H9 (cell line): ENCODE results near the gene ADSL. TPM values are rescaled to one million over a fixed set of nuclear protein-coding genes. Genes with fewer than 3 reads are reported as not detected.

ENCODE experiments used
- DNase-seq: peaks from one replicate; pipeline ENCODE4 v3.0.0-alpha.2; 2017
- H2AFZ ChIP-seq: one replicate; pipeline ENCODE4 v1.6.1; 2013; ENCODE audit warnings: mild to moderate bottlenecking, low read length, control low read depth, moderate library complexity
- H2AK5ac ChIP-seq: 2 replicates; pipeline ENCODE4 v1.6.1; 2013; ENCODE audit warnings: low read length, control low read depth, mixed read lengths; ENCODE audit not compliant: insufficient read length
- H2BK120ac ChIP-seq: one replicate; pipeline ENCODE4 v1.6.1; 2013; ENCODE audit warnings: low read depth, mild to moderate bottlenecking, low read length, control low read depth, inconsistent platforms; ENCODE audit not compliant: poor library complexity, severe bottlenecking
- H2BK12ac ChIP-seq: 2 replicates; pipeline ENCODE4 v1.6.1; 2013; ENCODE audit warnings: low read length, control low read depth, mixed read lengths, low read depth; ENCODE audit not compliant: insufficient read length
- H2BK15ac ChIP-seq: 2 replicates; pipeline ENCODE4 v1.6.1; 2013; ENCODE audit warnings: low read depth, low read length, control low read depth
- H2BK20ac ChIP-seq: one replicate; pipeline ENCODE4 v1.6.1; 2013; ENCODE audit warnings: low read depth, mild to moderate bottlenecking, low read length, control low read depth, inconsistent platforms; ENCODE audit not compliant: poor library complexity, severe bottlenecking
- H2BK5ac ChIP-seq: 2 replicates; pipeline ENCODE4 v1.6.1; 2013; ENCODE audit warnings: low read length, control low read depth, mixed read lengths; ENCODE audit not compliant: insufficient read length
- H3K14ac ChIP-seq: 2 replicates; pipeline ENCODE4 v1.6.1; 2013; ENCODE audit warnings: low read length, control low read depth; ENCODE audit not compliant: insufficient read depth
- H3K18ac ChIP-seq: 2 replicates; pipeline ENCODE4 v1.6.1; 2013; ENCODE audit warnings: low read depth, mild to moderate bottlenecking, mixed read lengths, low read length, control low read depth; ENCODE audit not compliant: insufficient read length
- H3K23ac ChIP-seq: 2 replicates; pipeline ENCODE4 v1.6.1; 2013; ENCODE audit warnings: low read length, control low read depth, mixed read lengths, low read depth; ENCODE audit not compliant: insufficient read length
- H3K23me2 ChIP-seq: 2 replicates; pipeline ENCODE4 v1.6.1; 2013; ENCODE audit warnings: low read depth, mild to moderate bottlenecking, mixed read lengths, low read length, control low read depth; ENCODE audit not compliant: insufficient read length, poor library complexity, severe bottlenecking
- H3K27ac ChIP-seq: 2 replicates; pipeline ENCODE4 v1.5.1; 2013; ENCODE audit warnings: low read length, control low read depth, mixed read lengths, low read depth; ENCODE audit not compliant: insufficient read length
- H3K27me3 ChIP-seq: 2 replicates; pipeline ENCODE4 v1.6.1; 2013; ENCODE audit warnings: low read length, control low read depth, inconsistent platforms; ENCODE audit not compliant: insufficient read depth
- H3K4ac ChIP-seq: 2 replicates; pipeline ENCODE4 v1.6.1; 2013; ENCODE audit warnings: low read depth, mild to moderate bottlenecking, control low read depth, inconsistent platforms, low read length, moderate library complexity
- H3K4me1 ChIP-seq: 2 replicates; pipeline ENCODE4 v1.6.1; 2013; ENCODE audit warnings: low read length, control low read depth, inconsistent platforms; ENCODE audit not compliant: insufficient read depth
- H3K4me2 ChIP-seq: 2 replicates; pipeline ENCODE4 v1.6.1; 2013; ENCODE audit warnings: low read length, control low read depth, mixed read lengths; ENCODE audit not compliant: insufficient read length, insufficient read depth
- H3K56ac ChIP-seq: 2 replicates; pipeline ENCODE4 v1.6.1; 2013; ENCODE audit warnings: low read depth, mild to moderate bottlenecking, mixed read lengths, low read length, control low read depth; ENCODE audit not compliant: insufficient read length
- H3K79me1 ChIP-seq: 2 replicates; pipeline ENCODE4 v1.6.1; 2013; ENCODE audit warnings: low read depth, mild to moderate bottlenecking, moderate library complexity, low read length, control low read depth, inconsistent platforms; ENCODE audit not compliant: insufficient read depth, poor library complexity, severe bottlenecking
- H3K79me2 ChIP-seq: 2 replicates; pipeline ENCODE4 v1.6.1; 2013; ENCODE audit warnings: low read length, control low read depth, inconsistent platforms; ENCODE audit not compliant: insufficient read depth
- H3K9ac ChIP-seq: 2 replicates; pipeline ENCODE4 v1.6.1; 2013; ENCODE audit warnings: low read length, control low read depth, mixed read lengths; ENCODE audit not compliant: insufficient read length; ENCODE audit errors: extremely low read depth
- H3K9me3 ChIP-seq: one replicate; pipeline ENCODE4 v1.6.1; 2013; ENCODE audit warnings: low read depth, low read length, inconsistent platforms; ENCODE audit not compliant: control insufficient read depth
- H3T11ph ChIP-seq: one replicate; pipeline ENCODE4 v1.6.1; 2013; ENCODE audit warnings: mild to moderate bottlenecking, low read length, control low read depth, inconsistent platforms
- H4K20me1 ChIP-seq: one replicate; pipeline ENCODE4 v1.6.1; 2013; ENCODE audit not compliant: control insufficient read depth, insufficient read length, insufficient read depth
- H4K5ac ChIP-seq: 2 replicates; pipeline ENCODE4 v1.6.1; 2013; ENCODE audit warnings: low read depth, mild to moderate bottlenecking, mixed read lengths, low read length, control low read depth; ENCODE audit not compliant: insufficient read length
- H4K8ac ChIP-seq: replicated peaks from 2 replicates; pipeline ENCODE4 v1.6.1; 2013; ENCODE audit warnings: low read length, control low read depth, mixed read lengths, low read depth; ENCODE audit not compliant: insufficient read length
- H4K91ac ChIP-seq: 2 replicates; pipeline ENCODE4 v1.6.1; 2013; ENCODE audit warnings: low read depth, mild to moderate bottlenecking, moderate library complexity, mixed read lengths, low read length, control low read depth; ENCODE audit not compliant: insufficient read length
- H3K27ac Mint-ChIP-seq, 3 experiments: 2 replicates in 2 of 3; 3 replicates in 1 of 3; pipeline ENCODE4 v1.8.0; 2020 to 2021; ENCODE audit warnings: mixed read lengths in 3 of 3, mild to moderate bottlenecking in 1 of 3, moderate library complexity in 1 of 3
- H3K27me3 Mint-ChIP-seq: 2 replicates; pipeline ENCODE4 v1.8.0; 2021; ENCODE audit warnings: low read depth, mild to moderate bottlenecking, moderate library complexity, mixed read lengths
- H3K36me3 Mint-ChIP-seq, 3 experiments: 2 replicates in 2 of 3; 3 replicates in 1 of 3; pipeline ENCODE4 v1.8.0; 2020 to 2021; ENCODE audit warnings: low read depth in 3 of 3, mixed read lengths in 3 of 3; ENCODE audit not compliant: insufficient read depth in 1 of 3
- H3K4me1 Mint-ChIP-seq, 2 experiments: 2 replicates each; pipeline ENCODE4 v1.8.0; 2020; ENCODE audit warnings: mixed read lengths in 2 of 2
- H3K4me3 Mint-ChIP-seq, 2 experiments: 2 replicates in 1 of 2; 3 replicates in 1 of 2; pipeline ENCODE4 v1.8.0; 2020 to 2021; ENCODE audit warnings: mild to moderate bottlenecking in 2 of 2, mixed read lengths in 2 of 2, moderate library complexity in 1 of 2
- H3K9me3 Mint-ChIP-seq, 2 experiments: 2 replicates in 1 of 2; 3 replicates in 1 of 2; pipeline ENCODE4 v1.8.0; 2020; ENCODE audit warnings: mild to moderate bottlenecking in 2 of 2, mixed read lengths in 2 of 2, moderate library complexity in 1 of 2
- WGBS: extraction: QIAGEN DNeasy Blood & Tissue Kit; methylation state at CpG from one replicate; pipeline ENCODE4 v1.1.7; 2013; ENCODE audit warnings: missing lambda C conversion rate, low lambda C conversion rate, mixed read lengths; ENCODE audit not compliant: insufficient read length; ENCODE audit errors: extremely low coverage; 5-methylcytosine and 5-hydroxymethylcytosine counted together
- total RNA-seq: library from RNA; stranded (reverse); gene quantifications from 2 replicates; pipeline ENCODE4 v1.2.1, GENCODE V29; 2021
- TF ChIP-seq, protein P1 (sequence below): fragments of 200-600 bp; sonication (generic); conservative IDR thresholded peaks from 3 replicates; pipeline ENCODE4 v1.8.0; 2021; ENCODE audit warnings: antibody characterized with exemption, mild to moderate bottlenecking

The ADSL gene
- total RNA-seq, 1 experiment from 2014 or later = 175 TPM

DNA sequence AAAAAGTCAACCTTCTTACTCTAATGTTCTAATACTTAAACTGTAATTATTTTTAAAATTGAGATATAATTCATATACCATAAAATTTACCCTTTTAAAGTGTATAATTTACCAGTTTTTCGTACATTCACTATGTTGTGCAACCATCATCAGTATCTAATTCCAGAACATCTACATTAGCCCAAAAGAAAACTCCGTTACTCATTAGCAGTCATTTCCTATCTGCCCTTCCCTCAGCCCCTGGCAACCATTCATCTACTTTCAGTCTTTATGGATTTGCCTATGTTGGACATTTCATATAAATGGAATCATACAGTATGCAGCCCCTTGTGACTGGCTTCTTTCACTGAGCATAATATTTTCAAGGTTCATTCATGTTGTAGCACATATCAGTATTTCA, 46.3 kb downstream of the ADSL start:
- Histone ChIP-seq H2BK120ac (no peak overlapping the region), H4K8ac (no peak overlapping the region), H3K56ac (no peak overlapping the region), H3K23me2 (no peaks in the 10 kb centered on the region), H2AK5ac (no peak overlapping the region), H3K9ac (no peak overlapping the region), H3K18ac (no peak overlapping the region), H3K4ac (no peak overlapping the region), H3K14ac (no peak overlapping the region), H2AFZ (no peak overlapping the region), H2BK15ac (no peak overlapping the region), H2BK20ac (no peak overlapping the region), H3K4me1 (no peaks in the 10 kb centered on the region; the same call in 1 of the 2 replicates), H3K4me2 (no peak overlapping the region), H4K20me1 (no peaks in the 10 kb centered on the region), H3K79me1 (no peaks in the 10 kb centered on the region), H4K91ac (no peak overlapping the region), H3K79me2 (no peaks in the 10 kb centered on the region), H3K27me3 (no peaks in the 10 kb centered on the region), H3K27ac (no peak overlapping the region), H2BK12ac (no peak overlapping the region), H3K9me3 (no peaks in the 10 kb centered on the region), H4K5ac (no peak overlapping the region), H3T11ph (no peak overlapping the region), H3K23ac (no peak overlapping the region), H2BK5ac (no peak overlapping the region)
- H3K27ac Mint-ChIP-seq = 0 out of 7 replicates have a peak overlapping the region, but pooled peaks of 1 of the 3 experiments have one; percentile 19
- H3K9me3 Mint-ChIP-seq = no peaks in the 10 kb centered on the region
- no peak overlapping the region for H3K4me3 Mint-ChIP-seq
- peaks cover 10 to 13% of the 10 kb centered on the region in 2 experiments for H3K4me1 Mint-ChIP-seq
- H3K27me3 Mint-ChIP-seq = no peaks in the 10 kb centered on the region
- WGBS = no CpG with 5 or more reads among the region's 2 CpGs
- H3K36me3 Mint-ChIP-seq = peaks cover 0 to 14% (median 9%) of the 10 kb centered on the region in 3 experiments; a peak in 5 of 7 replicates
- no peak for DNase-seq
- TF ChIP-seq, protein P1, sequence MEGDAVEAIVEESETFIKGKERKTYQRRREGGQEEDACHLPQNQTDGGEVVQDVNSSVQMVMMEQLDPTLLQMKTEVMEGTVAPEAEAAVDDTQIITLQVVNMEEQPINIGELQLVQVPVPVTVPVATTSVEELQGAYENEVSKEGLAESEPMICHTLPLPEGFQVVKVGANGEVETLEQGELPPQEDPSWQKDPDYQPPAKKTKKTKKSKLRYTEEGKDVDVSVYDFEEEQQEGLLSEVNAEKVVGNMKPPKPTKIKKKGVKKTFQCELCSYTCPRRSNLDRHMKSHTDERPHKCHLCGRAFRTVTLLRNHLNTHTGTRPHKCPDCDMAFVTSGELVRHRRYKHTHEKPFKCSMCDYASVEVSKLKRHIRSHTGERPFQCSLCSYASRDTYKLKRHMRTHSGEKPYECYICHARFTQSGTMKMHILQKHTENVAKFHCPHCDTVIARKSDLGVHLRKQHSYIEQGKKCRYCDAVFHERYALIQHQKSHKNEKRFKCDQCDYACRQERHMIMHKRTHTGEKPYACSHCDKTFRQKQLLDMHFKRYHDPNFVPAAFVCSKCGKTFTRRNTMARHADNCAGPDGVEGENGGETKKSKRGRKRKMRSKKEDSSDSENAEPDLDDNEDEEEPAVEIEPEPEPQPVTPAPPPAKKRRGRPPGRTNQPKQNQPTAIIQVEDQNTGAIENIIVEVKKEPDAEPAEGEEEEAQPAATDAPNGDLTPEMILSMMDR = no peak
